ENCODE data around the gene CXCL12.

The CXCL12 gene

GRCh38 chr10:44374155-44374554 lies 10.7 kb downstream of the CXCL12 start:
- no peak for TF ChIP-seq RAD21 (IDR thresholded peaks at IDR 0.05; ENCODE audit: low read depth)
- no peak for TF ChIP-seq EGR1 (IDR thresholded peaks at IDR 0.05)
- TF ChIP-seq CREB1 (IDR thresholded peaks at IDR 0.05; ENCODE audit: low read depth) = no peak
- TF ChIP-seq MAX (IDR thresholded peaks at IDR 0.05) = no peak
- TF ChIP-seq TAF1 (IDR thresholded peaks at IDR 0.05; ENCODE audit: low read depth) = no peak
- no peak for TF ChIP-seq TCF12 (IDR thresholded peaks at IDR 0.05; ENCODE audit: low read depth)
- TF ChIP-seq ZBTB7A (IDR thresholded peaks at IDR 0.05; ENCODE audit: low read depth) = no peak
- no peak for TF ChIP-seq REST (IDR thresholded peaks at IDR 0.05; ENCODE audit: low read depth)
- no peak for TF ChIP-seq EP300 (IDR thresholded peaks at IDR 0.05; ENCODE audit: borderline replicate concordance)
- TF ChIP-seq CEBPB (IDR thresholded peaks at IDR 0.05) = no peak
- TF ChIP-seq NFIC (IDR thresholded peaks at IDR 0.05) = no peak
- TF ChIP-seq TEAD4 (IDR thresholded peaks at IDR 0.05) = no peak
- TF ChIP-seq USF1 (IDR thresholded peaks at IDR 0.05) = no peak
- TF ChIP-seq YY1 (IDR thresholded peaks at IDR 0.05; ENCODE audit: low read depth) = no peak
- TF ChIP-seq FOXM1 (IDR thresholded peaks at IDR 0.05; ENCODE audit: borderline replicate concordance, low read depth) = no peak

GRCh38 chr10:44373341-44373995 lies 11.4 kb downstream of the CXCL12 start:
- TF ChIP-seq TCF12 (IDR thresholded peaks at IDR 0.05; ENCODE audit: low read depth) = no peak
- no peak for TF ChIP-seq REST (IDR thresholded peaks at IDR 0.05; ENCODE audit: low read depth)
- TF ChIP-seq YY1 (IDR thresholded peaks at IDR 0.05; ENCODE audit: low read depth) = no peak
- no peak for TF ChIP-seq CEBPB (IDR thresholded peaks at IDR 0.05)

GRCh38 chr10:44372181-44372580 lies 12.7 kb downstream of the CXCL12 start:
- TF ChIP-seq FOXM1 (IDR thresholded peaks at IDR 0.05; ENCODE audit: borderline replicate concordance, low read depth) = no peak
- TF ChIP-seq TAF1 (IDR thresholded peaks at IDR 0.05; ENCODE audit: low read depth) = no peak

- TF ChIP-seq CREB1 (IDR thresholded peaks at IDR 0.05; ENCODE audit: low read depth) (no peak), TCF12 (IDR thresholded peaks at IDR 0.05; ENCODE audit: low read depth) (no peak), MAX (IDR thresholded peaks at IDR 0.05) (no peak), USF1 (IDR thresholded peaks at IDR 0.05) (no peak), FOXM1 (IDR thresholded peaks at IDR 0.05; ENCODE audit: borderline replicate concordance, low read depth) (no peak), NFIC (IDR thresholded peaks at IDR 0.05) (no peak), REST (IDR thresholded peaks at IDR 0.05; ENCODE audit: low read depth) (no peak), EP300 (IDR thresholded peaks at IDR 0.05; ENCODE audit: borderline replicate concordance) (no peak), TEAD4 (IDR thresholded peaks at IDR 0.05) (no peak)
Observed at GRCh38 chr10:44370731-44371248, 14.1 kb downstream of the CXCL12 start.

GRCh38 chr10:44369854-44370253 lies 15.0 kb downstream of the CXCL12 start:
- TF ChIP-seq USF1 (IDR thresholded peaks at IDR 0.05) = no peak
- TF ChIP-seq CEBPB (IDR thresholded peaks at IDR 0.05) = no peak
- no peak for TF ChIP-seq TEAD4 (IDR thresholded peaks at IDR 0.05)
- TF ChIP-seq MAX (IDR thresholded peaks at IDR 0.05) = no peak
- no peak for TF ChIP-seq CREB1 (IDR thresholded peaks at IDR 0.05; ENCODE audit: low read depth)
- TF ChIP-seq EP300 (IDR thresholded peaks at IDR 0.05; ENCODE audit: borderline replicate concordance) = no peak
- TF ChIP-seq NFIC (IDR thresholded peaks at IDR 0.05) = no peak
- no peak for TF ChIP-seq TCF12 (IDR thresholded peaks at IDR 0.05; ENCODE audit: low read depth)
- TF ChIP-seq EGR1 (IDR thresholded peaks at IDR 0.05) = no peak
- no peak for TF ChIP-seq ZBTB7A (IDR thresholded peaks at IDR 0.05; ENCODE audit: low read depth)
